ENCODE results near the gene MRPL41.
A peak's percentile ranks its signal among the peaks of the same experiment; 100 is the strongest.
"Not testable (repeated sequence)": the region's sequence is repeated elsewhere in the genome, so short reads cannot be mapped to it uniquely, and the experiment has no call there.

The MRPL41 gene

DNA sequence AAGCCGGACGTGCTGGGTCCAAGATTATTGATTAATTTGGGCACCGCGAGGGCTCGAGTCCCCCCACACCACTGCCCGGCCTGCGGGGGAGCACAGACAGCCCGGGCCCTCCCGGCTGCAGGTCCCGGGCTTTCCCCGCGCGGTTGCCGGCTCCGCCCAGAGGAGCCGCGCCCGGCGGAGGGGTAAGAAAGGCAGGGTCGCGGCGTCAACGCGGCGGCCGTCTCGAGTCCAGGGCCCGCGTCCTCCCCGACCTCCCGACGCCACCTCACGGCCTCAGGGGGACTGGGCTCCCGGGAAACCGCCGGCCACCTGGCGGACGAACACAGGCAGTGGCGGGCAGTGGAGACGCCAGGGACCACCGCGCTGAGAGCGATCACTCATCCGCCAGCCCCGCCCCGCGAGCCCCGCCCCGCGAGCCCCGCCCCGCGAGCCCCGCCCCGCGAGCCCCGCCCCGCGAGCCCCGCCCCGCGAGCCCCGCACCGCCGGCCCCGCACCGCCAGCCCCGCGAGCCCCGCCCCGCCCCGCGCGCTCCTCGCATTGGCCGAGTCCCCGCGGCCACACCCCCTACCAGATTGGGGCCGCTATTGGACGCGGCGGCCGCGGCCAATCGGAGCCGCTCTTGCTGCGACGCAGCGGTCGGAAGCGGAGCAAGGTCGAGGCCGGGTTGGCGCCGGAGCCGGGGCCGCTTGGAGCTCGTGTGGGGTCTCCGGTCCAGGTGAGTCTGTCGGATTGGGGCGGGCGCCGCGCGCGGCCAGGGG lies at the start of gene MRPL41:
Gene MRPL41, plus strand, starts transcription at position 616 of the 758 bp plus-strand sequence. CDS start 203 bp downstream, outside the sequence.
- no peak for FAIRE-seq
- peak; percentile 94 for DNase-seq (ENCODE audit: low spot score)

DNA sequence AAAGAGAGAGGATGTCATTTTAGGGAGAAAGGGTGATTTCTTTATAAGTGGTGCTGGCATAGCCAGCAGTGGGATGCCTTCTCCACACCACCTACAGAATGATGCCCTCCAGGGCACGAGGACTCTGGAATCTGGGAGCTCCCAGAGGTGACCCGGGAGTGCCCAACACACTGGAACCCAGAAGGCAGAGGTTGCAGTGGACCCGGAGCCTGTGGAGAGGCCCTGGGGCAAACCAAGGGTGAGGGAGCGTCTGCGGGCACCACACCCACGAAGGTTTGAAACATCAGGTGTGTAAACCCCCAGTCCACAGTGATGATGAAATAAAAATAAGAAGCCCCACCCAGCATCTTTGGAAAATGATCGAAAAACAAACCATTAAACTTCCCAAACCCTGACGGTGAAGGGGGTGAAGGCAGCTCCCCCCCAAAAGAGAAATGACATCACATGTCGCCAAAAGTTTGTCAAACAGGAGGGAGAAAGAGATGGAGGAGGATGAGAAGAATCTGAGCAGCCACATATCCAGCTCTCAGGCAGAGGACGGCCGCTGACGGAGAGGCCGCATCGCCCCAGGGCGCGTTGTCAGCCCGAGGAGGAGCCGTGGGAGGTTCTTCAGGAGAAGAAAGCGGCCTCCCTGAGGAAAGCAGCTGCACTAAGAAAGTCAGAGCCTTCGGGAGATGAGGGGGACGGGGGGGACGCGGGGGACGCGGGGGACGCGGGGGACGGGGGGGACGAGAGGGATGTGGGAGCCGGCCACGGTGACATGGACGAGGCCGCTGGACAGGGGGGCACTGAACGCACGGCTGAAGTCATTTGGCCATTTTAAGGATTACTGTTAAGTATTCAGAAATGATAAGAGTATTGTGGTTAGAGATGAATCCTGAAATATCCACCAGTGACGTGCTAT lies 49.4 kb upstream of the MRPL41 start:
- FAIRE-seq (no peak), DNase-seq (ENCODE audit: low spot score) (peak; percentile 83)

DNA sequence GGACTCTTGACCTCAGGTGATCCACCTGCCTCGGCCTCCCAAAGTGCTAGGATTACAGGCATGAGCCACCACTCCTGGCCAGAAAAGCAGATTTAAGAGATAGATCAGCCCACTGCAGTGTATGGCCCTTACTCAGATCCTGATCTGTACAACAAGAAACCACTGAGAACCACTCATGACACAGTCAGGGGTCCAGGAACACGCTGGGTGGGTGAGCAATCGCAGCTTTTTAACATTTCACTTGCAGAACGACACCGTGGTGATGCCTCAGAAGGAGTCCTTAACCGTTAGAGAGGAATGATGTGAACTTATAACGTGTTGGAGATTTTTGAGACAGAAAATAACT lies 47.3 kb upstream of the MRPL41 start:
- DNase-seq (ENCODE audit: low spot score) (no peak), FAIRE-seq (no peak)

DNA sequence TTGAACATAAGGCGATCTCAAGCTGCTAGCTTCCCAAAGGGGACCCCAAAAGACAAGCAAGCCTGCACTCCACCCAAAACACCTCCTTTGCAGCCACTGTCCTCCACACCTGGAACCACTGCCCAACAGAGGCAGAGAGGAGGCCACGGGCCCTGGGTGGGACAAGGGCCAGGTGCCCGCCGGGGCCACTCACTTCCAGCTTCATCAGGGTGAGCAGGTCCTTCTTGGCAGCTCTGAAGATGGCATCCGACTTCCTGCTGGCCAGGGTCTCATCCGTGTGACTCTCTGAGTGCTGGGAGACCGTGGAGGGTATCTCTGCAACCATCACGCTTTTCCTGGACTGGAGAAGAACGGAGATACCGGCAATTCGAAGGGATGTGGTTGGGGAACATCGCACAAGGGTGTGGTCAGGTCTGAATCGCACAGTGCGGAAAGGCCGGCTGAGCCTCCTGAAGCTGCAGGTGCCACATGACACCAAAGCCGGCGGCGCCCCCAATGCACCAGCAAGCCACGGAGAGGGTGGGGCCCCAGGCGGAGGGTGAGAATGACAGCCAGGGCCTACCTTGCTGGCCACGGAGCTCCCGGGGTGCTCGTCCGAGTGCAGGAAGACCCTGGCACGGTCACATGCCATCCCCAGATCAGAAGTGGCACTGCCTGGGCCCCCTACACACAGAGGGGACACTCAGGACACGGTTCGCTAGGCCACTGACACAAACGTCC lies 46.1 kb upstream of the MRPL41 start:
- FAIRE-seq (no peak), DNase-seq (ENCODE audit: low spot score) (no peak)

DNA sequence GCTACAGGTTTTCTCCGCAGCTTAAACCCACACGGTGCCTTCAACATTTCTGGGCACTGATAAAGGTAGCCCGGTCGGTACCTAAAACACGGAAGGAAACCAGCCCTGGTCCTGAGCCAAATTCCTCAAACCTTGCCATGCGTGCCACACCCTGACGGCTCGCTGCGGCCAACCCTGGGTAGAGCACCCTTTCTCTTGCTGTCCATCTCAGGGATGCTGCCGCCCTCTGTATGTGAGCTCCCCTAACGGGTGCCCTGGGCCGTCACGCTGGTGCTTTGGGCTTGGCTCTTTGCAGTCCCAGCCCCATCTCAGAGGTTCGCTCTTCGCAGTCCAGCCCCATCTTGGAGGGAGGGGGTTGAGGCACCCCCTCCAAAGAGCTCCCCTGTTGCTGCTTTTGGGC lies 45.4 kb upstream of the MRPL41 start:
- DNase-seq (ENCODE audit: low spot score): peak; percentile 47
- FAIRE-seq: no peak

DNA sequence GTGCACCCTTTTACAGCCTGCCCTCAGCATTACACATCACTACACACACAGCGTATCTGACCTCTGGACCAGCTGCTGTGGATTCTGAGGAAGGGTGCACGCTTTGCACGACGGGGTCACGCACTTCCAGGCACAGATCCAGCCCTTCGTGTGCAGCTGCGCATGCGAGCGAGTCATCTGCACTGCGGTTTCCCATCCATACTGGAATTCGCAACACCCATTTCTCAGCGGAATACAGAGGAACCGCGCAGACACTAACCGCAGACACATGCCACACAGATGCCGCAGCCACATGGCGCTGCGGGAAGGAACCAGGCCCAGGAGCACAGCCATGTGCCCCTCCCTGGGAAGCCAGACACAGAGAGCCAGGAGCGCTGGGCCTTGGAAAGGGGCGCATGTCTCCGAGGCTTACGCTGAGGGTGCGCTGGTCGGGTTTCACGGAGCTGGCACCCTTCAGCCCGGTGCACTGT lies 44.9 kb upstream of the MRPL41 start:
- no peak for FAIRE-seq
- peak; percentile 75 for DNase-seq (ENCODE audit: low spot score)

DNA sequence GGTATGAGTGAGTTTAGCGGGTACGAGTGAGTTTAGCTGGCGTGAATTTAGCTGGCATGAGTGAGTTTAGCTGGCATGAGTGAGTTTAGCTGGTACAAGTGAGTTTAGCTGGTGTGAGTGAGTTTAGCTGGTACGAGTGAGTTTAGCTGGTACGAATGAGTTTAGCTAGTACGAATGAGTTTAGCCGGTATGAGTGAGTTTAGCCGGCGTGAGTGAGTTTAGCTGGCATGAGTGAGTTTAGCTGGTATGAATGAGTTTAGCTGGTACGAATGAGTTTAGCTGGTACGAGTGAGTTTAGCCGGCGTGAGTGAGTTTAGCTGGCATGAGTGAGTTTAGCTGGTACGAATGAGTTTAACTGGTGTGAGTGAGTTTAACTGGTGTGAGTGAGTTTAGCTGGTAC lies 42.5 kb upstream of the MRPL41 start:
- peak; percentile 86 for FAIRE-seq
- no peak for DNase-seq (ENCODE audit: low spot score)

DNA sequence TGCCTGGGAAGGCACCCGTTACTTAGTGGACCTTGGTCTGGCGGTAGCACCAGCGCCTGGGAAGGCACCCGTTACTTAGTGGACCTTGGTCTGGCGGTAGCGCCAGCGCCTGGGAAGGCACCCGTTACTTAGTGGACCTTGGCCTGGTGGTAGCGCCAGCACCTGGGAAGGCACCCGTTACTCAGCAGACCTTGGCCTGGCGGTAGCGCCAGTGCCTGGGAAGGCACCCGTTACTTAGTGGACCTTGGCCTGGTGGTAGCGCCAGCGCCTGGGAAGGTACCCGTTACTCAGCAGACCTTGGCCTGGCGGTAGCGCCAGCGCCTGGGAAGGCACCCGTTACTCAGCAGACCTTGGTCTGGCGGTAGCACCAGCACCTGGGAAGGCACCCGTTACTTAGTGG lies 40.6 kb upstream of the MRPL41 start:
- not testable (repeated sequence) for DNase-seq (ENCODE audit: low spot score); FAIRE-seq

DNA sequence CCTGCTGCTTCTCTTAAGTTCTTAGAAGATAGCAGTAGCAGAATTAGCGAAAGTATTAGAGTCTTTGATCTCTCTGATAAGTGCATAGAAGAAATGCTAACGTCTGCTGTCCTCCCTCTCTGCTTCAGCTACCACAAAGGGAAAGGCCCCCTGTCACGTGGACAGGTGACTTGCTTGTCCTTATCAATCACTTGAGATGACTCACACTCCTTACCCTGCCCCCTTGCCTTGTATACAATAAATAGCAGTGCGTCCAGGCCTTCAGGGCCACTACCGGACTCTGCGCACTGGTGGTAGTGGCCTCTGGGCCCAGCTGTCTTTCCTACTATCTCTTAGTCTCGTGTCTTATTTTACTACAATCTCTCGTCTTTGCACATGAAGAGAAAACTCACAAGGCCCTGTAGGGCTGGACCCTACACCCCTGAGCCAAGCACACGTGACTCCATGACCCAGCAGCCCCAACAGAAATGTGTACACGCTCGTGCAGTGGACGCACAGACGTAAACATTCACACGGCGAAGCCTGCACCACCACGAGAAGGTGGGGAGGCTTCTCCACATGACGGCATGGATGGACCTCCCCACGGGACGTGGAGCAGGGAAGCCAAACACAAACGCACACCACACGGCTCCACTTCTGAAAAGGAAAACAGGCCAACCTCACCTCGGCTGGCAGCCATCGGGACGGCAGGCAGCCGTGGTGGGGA lies 39.8 kb upstream of the MRPL41 start:
- DNase-seq (ENCODE audit: low spot score) (no peak), FAIRE-seq (no peak)

DNA sequence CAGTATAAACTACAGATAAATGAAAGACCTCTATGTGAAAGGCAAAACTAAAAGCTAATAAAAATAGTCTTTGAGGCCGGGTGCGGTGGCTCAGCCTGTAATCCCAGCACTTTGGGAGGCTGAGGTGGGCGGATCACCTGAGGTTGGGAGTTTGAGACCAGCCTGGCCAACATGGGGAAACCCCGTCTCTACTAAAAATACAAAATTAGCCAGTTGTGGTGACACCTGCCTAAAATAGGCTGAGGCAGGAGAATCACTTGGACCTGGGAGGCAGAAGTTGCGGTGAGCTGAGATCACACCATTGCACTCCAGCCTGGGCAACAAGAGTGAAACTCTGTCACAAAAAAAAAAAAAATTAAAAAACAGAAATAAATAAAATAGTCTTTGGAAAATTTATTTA lies 38.5 kb upstream of the MRPL41 start:
- not testable (repeated sequence) for FAIRE-seq; DNase-seq (ENCODE audit: low spot score)

DNA sequence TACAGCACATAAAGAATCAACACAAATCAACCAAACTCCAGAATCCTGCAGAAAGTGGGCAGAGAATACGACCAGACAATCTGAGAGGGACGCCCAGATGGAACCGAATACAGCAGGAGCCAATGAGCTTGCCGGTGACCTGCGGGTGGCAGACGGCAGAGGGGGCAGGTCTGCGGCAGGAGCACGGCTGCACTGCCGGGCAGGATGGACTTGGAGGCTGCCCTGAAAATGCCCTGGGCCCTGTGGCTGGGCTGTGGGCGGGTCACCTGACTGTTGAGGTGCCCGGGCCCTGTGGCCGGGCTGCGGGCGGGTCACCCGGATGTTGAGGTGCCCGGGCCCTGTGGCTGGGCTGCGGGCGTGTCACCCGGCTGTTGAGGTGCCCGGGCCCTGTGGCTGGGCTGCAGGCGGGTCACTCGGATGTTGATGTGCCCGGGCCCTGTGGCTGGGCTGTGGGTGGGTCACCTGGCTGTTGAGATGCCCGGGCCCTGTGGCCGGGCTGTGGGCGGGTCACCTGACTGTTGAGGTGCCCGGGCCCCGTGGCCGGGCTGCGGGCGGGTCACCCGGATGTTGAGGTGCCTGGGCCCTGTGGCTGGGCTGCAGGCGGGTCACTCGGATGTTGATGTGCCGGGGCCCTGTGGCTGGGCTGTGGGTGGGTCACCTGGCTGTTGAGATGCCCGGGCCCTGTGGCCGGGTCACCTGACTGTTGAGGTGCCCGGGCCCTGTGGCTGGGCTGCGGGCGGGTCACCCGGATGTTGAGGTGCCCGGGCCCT lies 37.7 kb upstream of the MRPL41 start:
- DNase-seq (ENCODE audit: low spot score); FAIRE-seq: not testable (repeated sequence)

DNA sequence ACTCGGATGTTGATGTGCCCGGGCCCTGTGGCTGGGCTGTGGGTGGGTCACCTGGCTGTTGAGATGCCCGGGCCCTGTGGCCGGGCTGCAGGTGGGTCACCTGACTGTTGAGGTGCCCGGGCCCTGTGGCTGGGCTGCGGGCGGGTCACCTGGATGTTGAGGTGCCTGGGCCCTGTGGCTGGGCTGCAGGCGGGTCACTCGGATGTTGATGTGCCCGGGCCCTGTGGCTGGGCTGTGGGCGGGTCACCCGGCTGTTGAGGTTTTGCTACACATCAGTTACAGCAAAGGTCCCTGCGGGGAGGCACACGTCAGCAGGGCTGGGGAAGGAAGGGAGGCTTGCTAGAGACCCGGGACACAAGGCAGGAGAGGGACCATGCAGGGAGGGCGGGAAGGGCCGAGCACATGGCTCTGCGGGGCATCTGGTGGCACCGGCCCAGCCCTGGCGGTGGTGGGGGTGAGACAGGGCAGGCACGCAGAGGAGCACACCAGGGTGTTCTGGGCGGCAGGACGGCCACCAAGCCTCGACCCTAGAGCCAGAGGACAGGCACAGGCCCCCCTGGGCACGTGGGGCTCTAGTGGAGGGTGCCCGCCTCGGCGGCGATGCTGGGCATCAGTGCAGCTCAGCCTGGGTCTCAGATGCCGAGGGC lies 36.9 kb upstream of the MRPL41 start:
- FAIRE-seq: no peak
- DNase-seq (ENCODE audit: low spot score): no peak

DNA sequence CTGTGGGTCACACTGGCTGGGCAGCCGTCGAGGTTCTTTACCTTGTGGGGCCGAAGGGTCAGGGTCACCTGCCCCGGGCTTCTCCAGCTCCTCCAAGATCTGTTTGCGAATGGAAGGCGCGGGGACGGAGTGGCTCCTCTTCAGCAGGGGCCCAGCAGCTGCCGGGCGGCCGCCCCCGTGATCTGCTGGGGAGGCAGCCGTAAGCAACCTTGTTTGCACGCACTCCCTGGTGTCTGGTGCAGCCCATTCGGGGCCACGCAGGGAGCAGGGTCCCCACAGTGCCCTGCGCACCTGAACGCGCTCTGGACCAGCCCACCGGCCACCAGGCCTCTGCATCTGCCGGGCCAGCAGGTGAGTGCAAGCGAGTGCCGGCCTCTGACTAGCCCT lies 36.3 kb upstream of the MRPL41 start:
- no peak for FAIRE-seq
- no peak for DNase-seq (ENCODE audit: low spot score)

DNA sequence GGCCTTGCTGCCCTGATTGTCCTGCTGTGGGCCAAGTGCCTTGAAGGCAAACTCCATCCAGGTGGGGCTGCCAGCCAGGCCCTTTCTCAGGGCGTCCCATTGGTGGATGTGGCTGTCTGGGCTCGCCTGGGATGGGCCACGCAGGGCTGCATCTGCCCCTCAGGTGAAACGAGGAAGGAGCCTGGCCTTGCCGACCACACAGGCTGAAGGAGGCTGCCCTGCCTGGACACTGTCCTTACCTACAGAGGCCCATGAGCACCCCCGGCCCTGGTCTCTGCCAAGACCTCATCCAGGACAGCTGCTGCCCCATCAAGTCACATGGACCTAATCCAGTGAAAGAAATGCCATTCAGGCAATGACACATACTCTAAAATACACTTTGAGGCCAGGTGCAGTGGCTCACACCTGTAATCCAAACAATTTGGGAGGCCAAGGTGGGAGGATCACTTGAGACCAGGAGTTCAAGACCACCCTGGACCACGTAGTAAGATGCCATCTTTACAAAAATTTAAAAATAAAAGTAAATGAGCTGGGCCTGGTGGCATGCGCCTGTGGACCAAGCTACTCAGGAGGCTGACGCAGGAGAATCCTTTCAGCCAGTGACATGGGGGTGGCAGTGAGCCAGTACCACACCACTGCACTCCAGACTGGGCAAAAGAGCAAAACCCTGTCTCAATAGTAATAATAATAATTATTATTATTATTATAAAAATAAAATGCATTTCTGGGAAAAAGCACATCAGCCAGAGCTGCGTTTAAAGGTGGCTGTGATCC lies 35.3 kb upstream of the MRPL41 start:
- DNase-seq (ENCODE audit: low spot score) (no peak), FAIRE-seq (no peak)

DNA sequence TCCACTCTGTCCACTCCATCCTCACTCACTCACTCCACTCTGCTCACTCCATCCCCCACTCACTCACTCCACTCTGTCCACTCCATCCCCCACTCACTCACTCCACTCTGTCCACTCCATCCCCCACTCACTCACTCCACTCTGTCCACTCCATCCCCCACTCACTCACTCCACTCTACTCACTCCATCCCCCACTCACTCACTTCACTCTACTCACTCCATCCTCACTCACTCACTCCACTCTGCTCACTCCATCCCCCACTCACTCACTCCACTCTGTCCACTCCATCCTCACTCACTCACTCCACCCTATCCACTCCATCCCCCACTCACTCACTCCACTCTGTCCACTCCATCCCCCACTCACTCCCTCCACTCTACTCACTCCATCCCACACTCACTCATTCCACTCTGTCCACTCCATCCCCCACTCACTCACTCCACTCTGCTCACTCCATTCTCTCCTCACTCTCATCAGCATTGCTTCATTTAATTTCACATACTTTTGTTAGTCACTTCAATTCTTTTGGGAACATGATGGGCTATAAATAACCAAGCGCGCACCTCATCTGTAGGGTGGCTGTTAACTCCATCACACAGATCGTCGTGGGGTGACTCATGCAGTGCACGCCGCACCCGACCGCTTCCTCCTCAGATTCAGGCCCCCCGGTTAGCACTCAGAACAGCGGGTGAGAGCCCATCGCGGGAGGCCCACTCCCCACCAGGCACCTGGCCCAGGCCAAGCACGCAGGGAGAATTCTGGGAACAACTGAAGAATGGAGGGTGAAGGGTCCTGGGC lies 32.8 kb upstream of the MRPL41 start:
- not testable (repeated sequence) for FAIRE-seq

DNA sequence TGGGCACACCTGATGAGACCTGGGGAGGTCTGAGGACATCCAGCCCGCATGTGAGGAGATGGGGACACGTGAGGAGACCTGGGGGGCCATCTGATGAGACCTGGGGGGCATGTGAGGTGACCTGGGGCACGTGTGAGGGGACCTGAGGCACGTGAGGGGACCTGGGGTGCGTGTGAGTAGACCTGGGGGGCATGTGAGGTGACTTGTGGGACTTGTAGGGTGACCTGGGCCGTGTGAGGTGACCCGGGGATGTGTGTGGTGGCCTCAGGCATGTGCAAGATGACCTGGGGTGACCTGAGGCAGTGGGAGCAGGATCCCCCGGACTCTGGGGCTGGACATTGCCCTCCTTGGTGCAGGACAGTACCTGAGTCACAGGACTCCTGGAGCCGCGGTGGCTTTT lies 32.1 kb upstream of the MRPL41 start:
- DNase-seq (ENCODE audit: low spot score): no peak
- no peak for FAIRE-seq

More for the DNA sequence above, 32.8 kb upstream of the MRPL41 start:
- peak; percentile 57 for DNase-seq (ENCODE audit: low spot score)

DNA sequence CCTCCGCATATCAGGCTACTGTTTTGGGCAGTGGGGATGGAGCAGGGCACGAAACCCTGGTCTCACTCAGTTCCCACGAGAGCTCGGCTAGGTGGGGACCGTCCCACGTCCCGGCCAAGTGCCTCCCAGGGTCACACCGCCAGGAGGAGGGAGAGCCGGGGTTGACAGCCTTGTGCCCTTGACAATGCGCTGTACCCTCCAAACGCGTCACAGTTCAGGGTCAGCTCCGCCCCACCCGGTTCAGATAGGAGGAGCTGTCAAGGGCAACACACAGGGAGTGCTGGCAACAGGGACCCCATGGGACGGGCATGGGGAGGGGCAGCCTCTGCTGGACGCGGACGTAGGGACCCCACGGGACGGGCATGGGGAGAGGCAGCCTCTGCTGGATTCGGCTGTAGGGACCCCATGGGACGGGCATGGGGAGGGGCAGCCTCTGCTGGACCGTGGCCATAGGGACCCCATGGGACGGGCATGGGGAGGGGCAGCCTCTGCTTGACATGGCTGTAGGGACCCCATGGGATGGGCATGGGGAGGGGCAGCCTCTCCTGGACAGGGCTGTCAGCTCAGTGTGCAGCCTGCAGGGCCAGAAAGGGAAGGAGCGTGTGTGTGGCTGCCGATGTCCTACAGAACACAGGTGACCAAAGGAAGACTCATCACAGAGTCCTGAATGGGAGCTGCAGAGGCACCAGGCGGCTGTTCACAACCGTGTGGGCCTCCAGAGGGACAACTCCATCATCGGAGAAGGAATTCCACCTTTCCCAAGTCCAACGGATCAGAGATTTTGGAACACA lies 30.9 kb upstream of the MRPL41 start:
- no peak for FAIRE-seq
- DNase-seq (ENCODE audit: low spot score): no peak
